Activated CD4-positive, alpha-beta T cell treated with anti-CD3 and anti-CD28 coated beads, Interleukin-2, amount 50 U/mL, for 1 hour (primary cell): ENCODE data around the gene WNT7B.

Experiments used
- DNase-seq: peaks from one replicate; pipeline ENCODE4 v3.0.0-alpha.2; 2020

Gene WNT7B

GRCh38 chr22:45969801-45970470 lies 7.0 kb downstream of the WNT7B start:
- no peak for DNase-seq

- no peak for DNase-seq
These were observed 7.6 kb downstream of the WNT7B start for GRCh38 chr22:45969414-45969799.

DNA sequence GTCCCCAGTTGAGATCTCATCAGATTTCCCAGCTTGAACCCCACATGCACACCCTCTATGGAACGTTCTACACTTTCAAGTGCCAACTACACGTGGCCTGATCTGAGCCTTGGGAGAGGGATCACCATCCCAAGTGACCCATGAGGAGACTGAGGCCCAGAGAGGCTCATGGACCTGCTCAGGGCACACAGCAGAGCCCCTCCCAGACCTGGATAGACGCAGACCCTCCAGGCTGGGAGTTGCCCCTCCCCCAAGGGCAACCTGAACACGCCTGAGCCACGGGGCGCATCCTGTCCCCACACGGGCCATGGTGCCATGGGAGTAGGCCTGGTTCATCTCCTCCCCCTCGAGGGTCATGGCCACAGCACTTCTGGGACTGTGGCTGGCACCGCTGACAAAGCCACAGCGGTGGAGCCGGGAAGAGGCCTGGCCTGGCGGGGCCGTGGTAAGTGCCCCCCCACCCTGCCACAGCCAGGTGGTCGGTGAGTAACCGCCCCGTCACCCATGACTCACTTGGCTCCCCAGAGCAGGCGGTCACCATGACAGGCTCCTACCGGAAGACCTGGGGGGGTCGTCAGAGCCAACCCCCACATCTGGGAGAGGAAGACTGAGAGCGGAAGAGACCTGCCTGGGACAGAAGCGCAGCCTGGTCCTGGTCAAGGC lies 8.1 kb downstream of the WNT7B start:
- DNase-seq = no peak

- no peak for DNase-seq
These were observed 8.8 kb downstream of the WNT7B start for GRCh38 chr22:45968003-45968650.

DNA sequence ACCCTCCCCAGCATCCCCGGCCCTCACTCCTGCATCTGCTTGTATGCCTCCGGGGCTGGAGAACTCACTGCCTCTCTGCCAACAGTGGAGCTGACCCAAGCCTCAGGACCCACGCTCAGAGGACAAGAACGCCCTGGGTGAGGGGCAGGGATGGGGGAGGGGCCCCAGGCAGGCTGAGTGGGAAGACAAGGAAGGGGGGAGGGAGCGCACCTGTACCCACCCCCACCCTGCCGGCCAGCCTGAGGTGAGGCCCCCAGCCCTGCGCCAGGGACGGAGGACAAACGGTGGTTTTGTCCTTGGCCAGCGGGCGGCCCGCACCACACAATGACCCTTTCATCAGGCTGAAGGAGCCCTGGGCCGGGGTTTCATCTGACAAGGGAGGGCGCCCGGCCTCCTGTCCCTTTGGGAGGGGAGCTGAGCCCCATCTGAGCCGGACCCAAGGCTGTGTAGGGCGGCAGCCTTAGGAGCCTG lies 10.0 kb downstream of the WNT7B start:
- no peak for DNase-seq

DNA sequence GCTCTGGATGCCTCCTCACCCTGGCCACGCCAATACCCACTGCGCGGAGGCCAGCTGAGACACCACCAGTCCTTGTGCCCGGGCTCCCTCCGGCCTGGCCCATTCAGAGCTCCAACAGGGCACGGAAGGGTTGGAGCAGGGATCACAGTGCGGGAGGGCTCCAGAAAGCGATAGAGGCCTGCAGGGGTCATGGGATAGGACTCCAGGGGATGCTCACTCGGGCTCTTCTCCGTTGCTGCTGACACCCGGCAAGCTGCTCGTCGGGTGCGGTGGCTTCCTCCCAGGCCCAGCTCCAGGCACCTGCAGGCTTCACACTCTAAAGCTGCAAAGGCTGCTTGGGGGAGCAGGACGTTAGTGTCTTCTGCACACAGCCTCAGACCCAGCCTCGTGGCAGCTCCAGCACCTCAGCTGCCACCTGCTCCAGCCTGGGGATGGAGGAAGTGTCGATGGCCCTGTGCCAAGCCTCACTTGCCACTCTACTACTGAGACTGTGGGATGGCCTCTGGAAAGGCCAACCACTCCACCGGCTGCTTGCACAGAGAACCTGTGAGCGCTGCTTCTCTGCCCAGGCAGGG lies 10.6 kb downstream of the WNT7B start:
- no peak for DNase-seq

- no peak for DNase-seq
These were observed 11.4 kb downstream of the WNT7B start for GRCh38 chr22:45965563-45965962.

DNA sequence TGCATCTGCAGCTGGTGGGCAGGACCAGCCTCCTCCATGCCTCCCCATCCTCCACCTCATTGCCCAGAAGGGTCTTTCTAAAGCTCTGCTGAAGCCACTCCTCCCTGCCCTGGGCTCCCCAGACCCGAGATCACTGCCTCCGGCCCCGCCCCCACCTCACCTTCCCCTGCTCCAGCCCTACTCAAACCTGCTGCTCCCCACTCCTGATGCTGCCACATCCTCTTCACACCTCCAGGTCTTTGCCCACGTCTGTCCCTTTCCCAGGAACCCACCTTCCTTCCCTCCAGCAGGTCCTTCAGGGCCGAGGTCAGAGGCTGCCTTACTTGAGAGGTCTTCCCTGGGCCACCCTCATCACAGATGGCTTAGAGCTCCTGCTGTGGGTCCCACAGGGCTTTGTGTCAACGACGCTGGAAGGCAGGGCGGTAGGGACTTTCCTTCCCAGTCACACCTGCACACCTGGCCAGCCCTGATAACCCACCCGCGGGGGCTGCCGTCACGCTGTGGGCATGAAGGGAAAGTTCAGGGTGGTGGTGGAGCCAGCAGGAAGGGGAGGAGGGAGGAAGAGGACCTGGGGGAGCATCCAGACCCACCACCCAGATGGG lies 11.9 kb downstream of the WNT7B start:
- DNase-seq = no peak

GRCh38 chr22:45964372-45964771 lies 12.6 kb downstream of the WNT7B start:
- DNase-seq = no peak

DNA sequence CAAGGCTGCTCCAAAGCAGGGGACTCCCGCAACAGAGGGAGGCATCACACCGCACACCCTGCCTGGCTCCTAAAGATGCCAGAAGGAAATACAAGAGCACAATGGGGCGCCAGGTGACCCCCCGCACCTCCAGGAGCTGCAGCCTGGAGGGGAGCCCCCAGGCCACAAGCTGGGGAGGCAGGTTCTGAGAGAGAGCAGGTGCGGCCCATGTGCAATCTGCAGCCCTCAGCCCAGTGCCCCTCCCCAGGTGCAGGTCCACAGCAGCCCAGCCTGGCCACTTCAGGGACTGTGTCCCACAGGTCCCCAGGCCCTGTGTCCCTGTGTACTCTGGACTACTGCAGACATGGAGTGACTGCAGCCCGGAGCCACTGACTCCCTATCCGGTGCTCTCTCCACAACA lies 13.1 kb downstream of the WNT7B start:
- no peak for DNase-seq

DNA sequence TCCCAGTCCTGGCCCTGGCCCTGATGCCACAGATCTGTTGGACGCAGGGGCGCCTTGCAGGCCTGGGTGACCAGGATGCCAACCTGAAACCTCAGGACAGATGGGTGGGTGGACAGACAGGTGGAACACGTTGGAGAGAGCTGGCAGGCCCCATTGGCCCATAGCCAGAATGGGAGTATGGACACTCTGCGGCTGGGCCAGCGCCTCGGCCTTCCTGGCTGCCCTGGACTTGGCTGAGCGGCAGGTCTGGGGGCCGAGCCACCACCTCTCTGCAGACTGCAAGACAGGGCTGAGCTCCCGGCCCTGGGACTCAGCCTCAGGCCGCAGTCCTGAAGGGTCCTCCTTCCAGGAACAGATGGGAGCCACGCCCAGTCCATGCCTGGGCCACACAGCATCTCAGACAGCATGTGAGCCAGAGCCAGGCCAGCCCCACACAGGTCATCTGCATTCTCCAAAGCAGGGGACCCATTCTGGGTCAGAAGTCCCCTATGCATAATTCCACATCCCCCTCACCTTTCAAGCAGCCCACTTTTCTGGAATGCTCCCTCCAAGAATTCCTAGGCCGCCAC lies 14.1 kb downstream of the WNT7B start:
- no peak for DNase-seq

DNA sequence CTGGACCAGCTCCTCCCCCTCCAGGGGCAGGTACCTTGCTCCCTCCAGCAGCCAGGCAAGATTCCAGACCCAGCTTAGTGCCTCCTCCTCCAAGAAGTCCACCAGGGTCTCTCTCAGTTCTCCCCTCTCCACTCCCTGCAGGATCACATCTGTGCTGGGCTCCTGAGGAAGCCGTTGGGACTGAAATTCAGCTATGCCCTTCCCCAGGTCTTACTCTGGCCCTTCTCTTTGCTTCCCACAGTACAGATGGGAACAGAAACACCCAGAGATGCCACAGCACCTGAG lies 14.6 kb downstream of the WNT7B start:
- no peak for DNase-seq

- DNase-seq = no peak
These were observed 15.1 kb downstream of the WNT7B start for GRCh38 chr22:45961679-45962433.

- DNase-seq = no peak
These were observed 16.2 kb downstream of the WNT7B start for GRCh38 chr22:45960477-45961386.

- DNase-seq = no peak
These were observed 17.1 kb downstream of the WNT7B start for GRCh38 chr22:45959719-45960476.

DNA sequence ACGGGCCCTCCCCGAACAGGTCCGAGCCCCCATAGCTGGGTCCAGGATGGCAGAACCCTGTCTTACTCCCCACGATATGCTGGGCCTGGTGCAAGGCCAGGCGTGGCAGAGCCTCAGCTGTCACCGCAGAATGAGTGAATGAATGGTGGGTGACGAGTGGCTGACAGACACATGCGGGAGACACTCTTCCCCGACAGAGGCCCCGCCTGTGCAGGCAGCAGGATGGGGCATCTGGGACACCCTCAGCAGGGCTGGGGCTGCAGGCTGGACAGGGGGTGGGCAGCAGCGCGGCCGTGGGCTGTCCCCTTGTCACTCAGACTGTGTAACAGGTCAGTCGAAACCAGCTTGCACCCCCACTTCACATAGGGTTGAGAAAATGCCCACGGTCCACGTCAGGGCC lies 18.0 kb downstream of the WNT7B start:
- DNase-seq = no peak

DNA sequence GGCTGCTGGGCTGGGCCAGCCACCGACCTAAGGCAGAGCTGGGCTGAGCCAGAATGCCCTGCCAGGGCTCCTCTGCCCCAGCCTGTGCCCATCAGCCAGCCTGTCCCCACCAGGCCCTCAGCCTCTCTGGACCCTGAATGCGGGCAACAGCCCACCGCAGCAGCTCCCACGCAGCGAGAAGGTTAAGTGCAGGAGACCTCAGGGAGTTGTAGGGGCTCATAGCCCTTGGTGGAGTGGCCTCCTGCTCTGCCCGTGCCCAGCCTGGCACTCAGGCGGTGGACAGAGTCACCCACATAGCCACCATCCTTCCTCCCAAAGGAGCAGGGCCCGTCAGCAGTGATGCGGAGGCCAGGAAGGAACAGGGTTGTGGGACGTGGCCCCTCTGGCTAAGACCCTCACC lies 19.1 kb downstream of the WNT7B start:
- DNase-seq = no peak

DNA sequence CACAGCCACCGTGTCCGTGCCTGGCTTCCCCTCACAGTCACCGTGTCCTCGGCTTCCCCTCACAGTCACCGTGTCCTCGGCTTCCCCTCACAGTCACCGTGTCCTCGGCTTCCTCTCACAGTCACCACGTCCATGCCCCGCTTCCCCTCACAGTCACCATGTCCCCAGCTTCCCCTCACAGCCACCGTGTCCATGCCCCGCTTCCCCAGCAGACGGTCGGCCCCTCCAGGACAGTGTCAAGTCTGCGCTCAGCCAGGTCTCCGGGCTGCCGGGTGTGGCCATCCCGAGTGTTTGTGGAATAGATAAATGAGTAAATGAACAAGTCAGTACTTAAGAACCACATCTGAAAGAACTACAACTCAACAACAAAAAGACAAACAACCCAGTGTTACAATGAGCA lies 23.8 kb downstream of the WNT7B start:
- no peak for DNase-seq

GRCh38 chr22:45952553-45952952 lies 24.4 kb downstream of the WNT7B start:
- DNase-seq = no peak

GRCh38 chr22:45952151-45952550 lies 24.8 kb downstream of the WNT7B start:
- DNase-seq = no peak

GRCh38 chr22:45949891-45950290 lies 27.1 kb downstream of the WNT7B start:
- no peak for DNase-seq
